Ovary (tissue), 3 donors: ENCODE data around the gene CFAP299.

ENCODE experiments used
- CTCF ChIP-seq, 3 donors: fragments of 450-650 bp in 2 of 3; fragments of 200-600 bp in 1 of 3; IDR thresholded peaks; one replicate each; pipeline versions ENCODE4 v1.5.1 to v1.8.0; 2016 to 2022; ENCODE audit warnings: antibody characterized with exemption in 3 of 3, mild to moderate bottlenecking in 1 of 3
- EP300 ChIP-seq: sonication (generic); formaldehyde crosslinking; IDR thresholded peaks from one replicate; pipeline ENCODE4 v1.6.1; 2017; ENCODE audit warnings: antibody characterized with exemption
- POLR2A ChIP-seq: fragments of 450-650 bp; IDR thresholded peaks from one replicate; pipeline ENCODE4 v1.6.1; 2017; ENCODE audit warnings: antibody characterized with exemption, mild to moderate bottlenecking, moderate library complexity
- donor health status: DM: no; HTN: no; CAD: no.

- TF ChIP-seq CTCF (IDR thresholded peaks at IDR 0.05): no peak
- TF ChIP-seq POLR2A: no peak
- no peak for TF ChIP-seq EP300
These were observed 124.5 kb downstream of the CFAP299 start for GRCh38 chr4:80459918-80460473.
